Caki2 (cell line): ENCODE measurements around the gene CARD9. TPM values are rescaled to one million over a fixed set of nuclear protein-coding genes. Genes with fewer than 3 reads are reported as not detected.

ENCODE experiments used
- DNase-seq: peaks from one replicate; pipeline ENCODE4 v3.0.0-alpha.2; 2015; ENCODE audit warnings: low read depth
- in situ Hi-C: cut with HindIII; loops from 2 replicates; pipeline ENCODE4 v1.10.0; 2016; ENCODE audit warnings: low sequenced_read_pairs, low pct_unique_long_range_greater_than_20kb, mixed read lengths
- total RNA-seq: library from RNA; depleted of rRNA; stranded (reverse); fragments of >200 nt; shearing (Covaris generic); gene quantifications from 2 replicates; pipeline ENCODE4 v1.2.3, GENCODE V29; 2014; ENCODE audit warnings: low replicate concordance

The CARD9 gene
- total RNA-seq, 1 experiment from 2014 or later = 2.7 TPM

DNA sequence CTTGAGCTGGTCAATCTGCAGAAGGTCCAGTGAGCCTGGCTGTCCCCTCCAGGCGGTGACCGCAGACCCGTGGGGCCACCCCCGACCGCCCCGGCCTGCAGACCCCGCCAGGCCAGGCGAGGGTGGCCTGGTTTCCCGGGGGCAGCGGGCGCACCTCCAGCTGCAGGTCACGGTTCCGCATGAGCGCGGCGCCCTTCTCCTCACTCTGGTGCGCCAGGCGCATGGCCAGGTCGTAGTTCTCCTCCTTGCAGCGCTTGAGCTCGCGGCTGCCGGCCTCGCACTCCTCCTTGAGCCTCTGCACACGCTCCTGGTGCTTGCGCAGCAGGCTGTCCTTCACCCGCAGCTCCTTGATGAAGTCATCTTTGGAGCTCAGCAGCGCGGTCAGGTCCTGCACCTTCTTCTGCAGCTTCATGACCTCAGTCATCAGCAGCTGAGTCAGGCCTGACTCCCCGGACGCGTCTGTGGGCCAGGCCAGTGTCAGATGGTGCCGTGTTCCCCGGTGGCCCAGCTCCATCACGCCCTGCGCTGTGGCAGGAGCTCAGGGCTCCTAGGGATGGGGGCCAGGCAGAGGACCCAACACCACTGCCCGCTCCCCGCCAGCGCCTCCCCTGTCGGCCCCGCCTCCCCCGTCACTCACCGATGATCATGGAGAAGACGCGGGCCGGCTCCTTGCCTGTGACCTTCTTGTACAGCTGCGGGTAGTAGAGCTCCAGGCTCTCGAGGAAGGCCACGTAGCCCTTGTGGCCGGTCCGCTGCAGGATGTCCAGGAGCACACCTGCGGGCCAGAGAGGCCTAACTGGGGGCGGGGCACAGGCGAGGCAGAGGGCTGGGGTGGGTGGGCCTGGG, 2.6 kb downstream of the CARD9 start:
- DNase-seq = peak; percentile 86
- in situ Hi-C loops = no loop called here

GRCh38 chr9:136370037-136370436, 3.4 kb downstream of the CARD9 start:
- no peak for DNase-seq
- in situ Hi-C loops = no loop called here

DNA sequence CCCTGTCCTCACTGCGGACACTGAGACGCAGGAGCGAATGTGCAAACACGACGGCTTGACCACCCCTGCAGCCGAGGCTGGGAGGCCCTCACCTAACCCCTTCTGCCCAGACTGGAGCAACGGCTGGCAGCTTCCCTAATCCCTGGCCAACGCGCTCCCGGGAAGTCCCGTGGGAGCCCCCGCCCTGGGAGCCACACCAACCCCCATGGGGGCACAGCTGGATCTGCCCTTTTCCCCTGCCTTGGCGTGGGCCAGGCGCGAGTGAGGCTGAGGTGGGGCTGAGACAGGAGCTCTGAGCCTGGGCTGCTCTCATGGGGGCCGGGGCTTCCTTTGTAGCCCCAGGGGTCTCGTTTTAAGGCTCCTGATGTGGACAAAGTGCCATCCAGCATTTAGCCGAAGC, 5.3 kb downstream of the CARD9 start:
- in situ Hi-C loops = no loop called here
- DNase-seq = no peak

- in situ Hi-C loops = no loop called here
- DNase-seq = no peak
Measured at GRCh38 chr9:136367296-136368145, 5.9 kb downstream of the CARD9 start.

DNA sequence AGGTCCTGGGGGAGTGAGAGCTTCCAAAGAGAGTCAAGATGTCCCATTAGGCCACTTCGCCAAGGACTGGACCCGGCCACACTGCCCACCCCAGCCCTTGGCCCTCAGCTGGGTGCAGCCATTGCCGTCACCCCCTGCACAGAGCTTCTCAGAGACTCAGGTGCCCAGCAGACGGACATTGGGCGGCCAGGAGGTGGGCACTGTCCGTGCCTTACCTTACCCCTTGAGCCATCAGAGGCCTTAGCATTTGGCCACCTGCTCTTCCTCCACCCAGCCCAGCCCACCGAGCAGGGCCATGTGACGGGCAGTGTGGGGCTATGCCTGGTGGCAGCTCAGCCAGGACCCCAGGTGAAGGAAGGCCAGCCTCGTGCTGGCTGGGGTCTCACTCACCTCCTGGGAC, 6.6 kb downstream of the CARD9 start:
- in situ Hi-C loops = no loop called here

DNA sequence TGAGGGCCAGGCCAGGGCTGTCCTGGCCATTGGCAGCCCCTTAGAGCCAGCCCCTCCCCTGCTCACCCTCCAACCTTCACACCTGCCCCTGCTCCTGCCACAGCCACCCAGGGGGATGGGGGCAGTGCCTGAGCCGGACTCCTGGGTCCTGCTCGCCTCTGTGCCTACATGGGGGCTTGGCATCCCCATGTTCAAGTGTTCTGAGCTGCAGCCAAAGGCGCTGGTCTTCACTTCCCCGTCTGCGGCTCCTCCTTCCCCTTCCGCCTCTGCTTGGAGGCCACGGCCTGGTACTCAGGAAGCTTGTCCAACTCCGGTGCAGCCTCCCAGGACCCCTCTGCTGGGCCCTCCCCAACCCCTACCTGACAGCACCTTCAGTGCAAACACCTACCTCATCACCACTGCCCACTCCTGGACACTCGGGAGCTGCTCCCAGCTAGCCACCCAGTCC, 7.7 kb downstream of the CARD9 start:
- DNase-seq = no peak
- in situ Hi-C loops = no loop called here

More for the DNA sequence above, 6.6 kb downstream of the CARD9 start:
- no peak for DNase-seq

GRCh38 chr9:136364942-136365774, 8.3 kb downstream of the CARD9 start:
- in situ Hi-C loops = no loop called here
- DNase-seq = no peak

DNA sequence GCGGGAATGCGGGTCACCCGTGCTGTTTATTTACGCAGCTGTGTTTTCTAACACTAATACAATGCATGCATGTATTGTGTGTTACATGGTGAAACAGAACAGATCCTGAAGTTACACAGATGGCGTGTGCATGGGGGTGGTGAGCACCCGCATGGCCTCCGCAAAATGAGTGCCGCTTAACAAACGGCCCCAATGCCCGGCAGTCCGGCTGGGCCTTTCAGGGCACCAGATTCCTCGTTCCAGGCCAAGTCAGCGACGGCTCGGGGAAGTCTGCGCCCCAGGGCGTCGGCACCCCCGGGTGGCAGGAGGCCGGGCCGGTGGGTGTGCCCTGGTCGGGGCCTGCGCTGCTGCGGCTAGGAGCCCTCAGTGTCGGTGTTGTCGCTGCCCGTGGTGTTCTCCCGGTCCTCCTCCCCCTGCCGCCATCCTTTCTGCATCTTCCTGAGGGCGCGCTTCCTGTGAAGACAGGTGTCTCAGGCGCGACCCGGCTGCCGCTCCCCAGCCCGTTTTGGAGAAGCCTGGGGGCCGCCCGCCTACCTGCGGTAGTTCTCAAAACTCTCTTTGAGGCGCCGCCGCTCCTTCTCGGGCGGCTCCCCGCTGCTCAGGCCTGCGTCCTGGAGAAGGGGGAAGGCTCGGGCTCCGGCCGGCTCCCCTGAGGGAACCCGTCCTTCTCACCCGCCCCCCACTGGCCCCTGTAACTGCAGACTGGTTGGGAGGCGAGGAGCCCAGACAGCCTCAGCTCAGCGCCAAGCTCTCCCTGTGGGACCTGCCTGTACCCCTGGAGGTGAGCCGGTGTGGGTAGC, 9.3 kb downstream of the CARD9 start:
- in situ Hi-C loops = no loop called here
- no peak for DNase-seq

DNA sequence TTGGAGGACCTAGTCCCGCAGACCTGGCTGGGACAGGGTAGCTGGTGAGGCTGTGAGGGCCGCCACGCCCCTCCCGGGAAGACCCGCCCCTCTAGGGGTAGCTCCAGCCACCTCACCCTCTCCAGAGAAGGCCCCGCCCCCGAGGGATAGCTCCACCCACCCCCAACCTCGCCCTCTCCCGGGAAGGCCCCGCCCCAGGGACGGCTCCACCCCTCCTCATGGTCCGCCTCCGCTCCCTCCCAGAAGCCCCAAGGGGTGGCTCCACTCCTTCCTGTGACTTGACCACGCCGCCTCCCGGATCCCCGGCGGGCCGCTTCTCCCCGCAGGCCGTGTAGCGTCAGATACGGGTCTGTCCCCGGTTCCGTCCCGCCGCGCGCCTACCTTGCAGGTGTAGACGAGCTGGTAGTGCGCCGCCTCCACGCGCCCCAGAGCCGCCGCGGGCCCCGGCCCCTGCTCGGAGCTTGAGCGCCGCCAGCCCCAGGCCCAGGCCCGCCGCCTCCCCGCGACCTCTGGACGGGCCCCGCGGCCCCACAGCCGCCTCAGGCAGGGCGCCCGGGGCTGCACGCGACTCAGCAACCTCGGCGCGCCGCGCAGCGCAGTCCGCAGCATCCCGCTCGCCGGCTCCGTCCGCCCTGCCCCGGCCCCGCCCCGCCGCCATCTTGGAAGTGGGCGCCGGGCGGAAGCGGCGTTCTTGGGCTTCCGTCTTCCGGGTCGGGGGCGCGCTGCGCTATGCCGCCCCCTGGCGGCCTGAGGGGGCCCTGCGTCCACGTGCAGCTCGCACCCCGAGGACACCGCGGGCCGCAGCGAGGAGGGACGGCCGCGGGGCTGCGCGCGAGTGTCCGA, 10.1 kb downstream of the CARD9 start, which contains the start of gene DNLZ:
TSS of gene DNLZ (minus strand) at position 639 of the 843 bp plus-strand sequence. CDS start at position 609, 30 bp downstream.
- in situ Hi-C loops = no loop called here
- DNase-seq = peak; percentile 81

GRCh38 chr9:136362450-136362784, 11.1 kb downstream of the CARD9 start:
- DNase-seq = no peak
- in situ Hi-C loops = no loop called here

GRCh38 chr9:136361754-136362449, 11.6 kb downstream of the CARD9 start:
- in situ Hi-C loops = no loop called here
- DNase-seq = no peak

DNA sequence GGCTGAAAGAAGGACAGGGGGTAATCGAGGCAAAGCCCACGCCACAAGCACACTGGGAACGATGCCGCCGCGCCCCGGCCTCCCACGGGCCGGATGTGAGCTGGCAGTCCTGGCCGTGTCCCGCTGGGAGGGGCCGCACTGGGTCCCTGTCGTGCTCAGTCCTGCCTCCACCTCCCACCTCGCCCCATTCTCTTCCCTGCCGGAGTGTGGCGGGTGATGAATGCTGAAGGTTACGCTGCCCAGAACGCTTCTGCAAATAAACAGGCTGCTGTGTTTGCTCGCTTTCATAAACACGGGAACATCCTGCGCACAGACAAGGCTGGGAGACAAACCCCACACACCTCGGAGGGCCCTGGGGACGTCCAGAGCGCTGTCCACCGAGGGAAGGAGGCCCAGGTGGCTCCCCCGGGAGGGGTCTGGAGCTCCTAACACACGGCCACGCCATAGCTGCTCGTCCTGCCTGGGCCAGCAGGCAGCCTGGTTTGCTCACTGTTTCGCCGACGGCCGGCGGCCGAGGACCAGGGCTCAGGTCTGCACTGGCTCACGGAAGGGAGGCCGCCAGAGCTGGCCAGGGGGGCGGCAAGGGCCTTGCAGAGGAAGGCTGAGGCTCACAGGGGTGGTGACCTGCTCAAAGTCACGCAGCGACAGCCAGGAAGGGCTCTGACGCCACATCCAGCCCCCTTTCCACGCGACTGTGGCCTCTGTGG, 12.3 kb downstream of the CARD9 start:
- no peak for DNase-seq
- in situ Hi-C loops = no loop called here

GRCh38 chr9:136359774-136360718, 13.4 kb downstream of the CARD9 start:
- in situ Hi-C loops = no loop called here
- DNase-seq = no peak

GRCh38 chr9:136358888-136359287, 14.6 kb downstream of the CARD9 start:
- no peak for DNase-seq
- in situ Hi-C loops = no loop called here

- no peak for DNase-seq
- in situ Hi-C loops = no loop called here
Measured at GRCh38 chr9:136358016-136358415, 15.5 kb downstream of the CARD9 start.
